ENCODE results near the gene FZD7.

- TF ChIP-seq CTCF (conservative IDR thresholded peaks at IDR 0.05) = no peak
- no peak for TF ChIP-seq ZFX (IDR thresholded peaks at IDR 0.05)
These were observed 1.7 kb downstream of the FZD7 start for GRCh38 chr2:202035089-202035940.

All from C4-2B (cell line).